Rectal smooth muscle tissue (tissue), 1 donor: ENCODE measurements around the gene ST6GALNAC6.

ENCODE experiments used
- H3K27ac ChIP-seq: one replicate; pipeline ENCODE4 v1.7.0; 2013; ENCODE audit warnings: low read depth, low read length, inconsistent platforms
- H3K27me3 ChIP-seq: one replicate; pipeline ENCODE4 v1.7.0; 2013; ENCODE audit warnings: low read length; ENCODE audit not compliant: control insufficient read depth, insufficient read depth
- H3K36me3 ChIP-seq: one replicate; pipeline ENCODE4 v1.7.0; 2013; ENCODE audit warnings: low read length; ENCODE audit not compliant: control insufficient read depth, insufficient read depth
- H3K4me1 ChIP-seq: one replicate; pipeline ENCODE4 v1.7.0; 2013; ENCODE audit warnings: low read length; ENCODE audit not compliant: control insufficient read depth, insufficient read depth
- H3K4me3 ChIP-seq: one replicate; pipeline ENCODE4 v1.7.0; 2013; ENCODE audit warnings: low read length
- H3K9ac ChIP-seq: one replicate; pipeline ENCODE4 v1.7.0; 2013; ENCODE audit warnings: low read length

Gene ST6GALNAC6

DNA sequence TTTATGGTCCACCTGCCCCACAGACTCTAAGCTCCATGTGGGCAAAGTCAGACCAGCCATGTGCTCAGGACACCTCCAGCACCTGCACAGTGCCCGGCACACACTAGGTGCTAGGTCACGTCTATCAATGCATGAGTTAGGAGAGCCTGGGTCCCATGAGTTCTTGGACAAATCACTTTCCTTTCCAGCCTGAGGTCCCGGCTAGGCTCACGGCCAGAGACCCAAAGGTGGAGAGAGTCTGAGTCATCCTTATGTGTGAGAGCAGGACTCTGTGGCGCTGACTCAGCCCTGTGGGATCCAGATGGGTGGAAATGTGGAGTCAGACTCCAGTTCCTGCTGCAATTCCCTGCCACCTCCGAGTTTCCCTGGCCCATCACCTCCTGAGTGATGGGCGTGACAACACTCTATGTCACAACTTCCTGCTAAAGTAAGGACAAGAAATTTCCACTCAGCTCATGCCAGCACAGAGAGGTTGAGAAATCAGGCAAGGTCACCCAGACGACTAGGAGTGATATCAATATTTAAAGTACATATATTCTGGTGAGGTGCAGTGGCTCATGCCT lies 19.9 kb upstream of the ST6GALNAC6 start:
- Histone ChIP-seq H3K36me3 (no peaks in the 10 kb centered on the region), H3K27ac (no peak overlapping the region), H3K4me3 (no peak overlapping the region), H3K4me1 (peaks cover 13% of the 10 kb centered on the region), H3K9ac (no peak overlapping the region), H3K27me3 (peaks cover 6% of the 10 kb centered on the region)

DNA sequence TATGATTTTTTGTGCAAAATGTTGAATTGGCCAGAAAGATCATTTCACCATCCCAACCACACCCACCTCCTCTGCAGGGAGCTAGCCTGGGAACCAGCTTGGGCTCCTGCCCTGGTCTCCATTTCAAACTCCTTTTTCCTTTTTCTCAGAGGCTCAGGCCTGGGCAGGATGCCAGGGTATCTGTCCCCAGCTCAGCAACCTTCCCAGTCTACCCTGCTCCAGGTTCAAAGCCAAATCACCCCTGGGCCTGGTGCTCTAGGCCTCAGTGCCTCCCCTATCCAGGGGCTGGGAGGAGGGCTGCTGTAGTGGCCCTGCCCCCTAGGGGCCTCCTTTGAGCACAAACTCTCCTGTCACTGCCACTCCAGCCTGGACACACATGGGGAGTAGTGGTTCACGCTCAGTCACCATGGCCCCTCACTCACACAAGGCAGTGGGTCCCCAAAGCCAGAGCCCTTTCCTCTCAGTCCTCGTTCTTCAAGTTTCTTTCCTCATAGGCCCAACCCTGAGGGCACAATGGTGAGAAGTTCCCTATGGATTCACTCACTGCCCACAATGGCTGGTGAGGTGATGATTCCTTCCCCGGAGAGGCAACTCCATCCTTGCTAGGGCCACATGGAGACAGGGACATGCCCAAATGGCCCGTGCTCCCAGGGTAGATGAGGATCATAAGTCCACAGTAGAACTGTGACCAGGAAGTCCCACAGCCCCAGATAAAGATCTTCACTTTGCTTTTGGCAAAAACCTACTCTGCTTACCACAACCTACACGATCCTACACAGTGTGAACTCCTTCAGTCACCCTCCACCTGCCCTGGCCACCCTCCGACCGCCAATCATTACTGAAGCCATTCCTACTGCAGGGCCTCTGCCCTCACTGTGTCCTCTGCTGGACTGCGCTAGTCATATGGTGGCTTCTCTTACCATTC lies 19.0 kb upstream of the ST6GALNAC6 start:
- no peaks in the 10 kb centered on the region for H3K36me3 ChIP-seq
- no peak overlapping the region for H3K27ac ChIP-seq
- H3K4me3 ChIP-seq = no peak overlapping the region
- peaks cover 13% of the 10 kb centered on the region for H3K4me1 ChIP-seq
- no peak overlapping the region for H3K9ac ChIP-seq
- peaks cover 6% of the 10 kb centered on the region for H3K27me3 ChIP-seq

DNA sequence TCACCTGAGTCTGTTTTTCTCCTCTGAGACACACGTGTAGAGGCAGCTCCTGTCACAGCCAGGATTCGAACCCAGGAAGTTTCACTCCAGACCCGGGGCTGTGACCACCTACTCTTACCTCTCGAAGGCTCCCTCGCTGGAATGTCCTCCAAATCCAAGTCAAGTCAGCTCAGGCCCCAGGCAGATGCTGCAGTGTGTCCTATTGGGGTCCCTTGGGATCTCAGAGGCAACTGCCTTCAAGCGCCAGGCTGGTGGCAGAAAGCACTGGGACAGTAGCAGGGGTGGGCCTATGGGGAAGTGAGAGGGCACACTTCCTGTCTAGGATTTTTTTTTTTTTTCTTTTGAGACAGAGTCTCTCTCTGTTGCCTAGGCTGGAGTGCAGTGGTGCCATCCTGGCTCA lies 18.2 kb upstream of the ST6GALNAC6 start:
- no peak overlapping the region for H3K4me3 ChIP-seq
- H3K4me1 ChIP-seq = peaks cover 13% of the 10 kb centered on the region
- peak overlapping the region; percentile 71 for H3K27ac ChIP-seq
- H3K27me3 ChIP-seq = peaks cover 4% of the 10 kb centered on the region
- H3K9ac ChIP-seq = no peak overlapping the region
- H3K36me3 ChIP-seq = no peaks in the 10 kb centered on the region

DNA sequence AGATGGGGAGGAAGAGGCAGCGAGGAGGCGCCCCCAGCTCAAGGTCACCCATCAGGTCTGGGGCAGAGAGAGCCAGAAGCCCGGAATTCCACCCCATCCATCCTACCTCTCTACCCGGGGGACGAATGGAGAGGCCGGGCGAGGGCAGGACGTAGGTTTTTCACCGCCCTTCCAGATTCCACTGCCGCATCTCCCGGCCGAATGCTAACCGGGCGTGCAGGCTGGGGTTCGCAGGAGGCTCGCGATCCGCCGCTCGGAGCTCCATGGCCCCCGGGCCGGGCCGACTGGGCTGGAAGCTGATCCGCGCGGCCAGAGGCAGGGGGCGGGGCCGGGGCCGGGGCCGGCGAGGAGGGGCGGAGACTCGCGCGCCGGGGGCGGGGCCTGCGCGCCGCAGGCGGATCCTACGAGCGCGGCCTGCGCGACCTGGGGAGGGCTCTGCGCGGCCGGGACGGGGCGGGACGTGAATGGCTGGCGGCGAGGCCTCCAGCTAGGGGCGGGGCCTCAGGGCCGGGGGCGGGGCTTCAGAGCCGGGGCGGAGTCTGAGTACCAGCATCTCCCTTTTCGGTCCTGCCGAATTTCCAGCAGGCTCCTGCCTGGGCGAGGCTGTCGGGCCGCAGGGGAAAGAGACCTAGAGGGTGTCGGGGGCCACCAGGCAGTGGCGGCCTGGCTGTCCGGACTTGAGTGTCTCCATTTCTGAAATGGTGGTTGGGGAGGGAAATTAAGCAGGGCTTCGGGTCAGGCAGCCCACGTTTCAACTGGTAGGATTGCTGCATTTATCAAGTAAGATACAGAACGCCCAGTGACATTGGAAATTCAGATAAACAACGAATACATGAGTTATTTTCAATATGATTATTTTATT lies 17.5 kb upstream of the ST6GALNAC6 start, which contains the start of gene ST6GALNAC4:
TSS of gene ST6GALNAC4 (minus strand) at position 322 of the 862 bp plus-strand sequence. CDS start 622 bp downstream, outside the sequence.
- H3K36me3 ChIP-seq = peaks cover 4% of the 10 kb centered on the region
- peak within 1 kb of the TSS; percentile 43 for H3K9ac ChIP-seq
- H3K27ac ChIP-seq = peak within 1 kb of the TSS; percentile 71
- peak within 1 kb of the TSS; percentile 85 for H3K4me3 ChIP-seq
- H3K27me3 ChIP-seq = peaks cover 2% of the 10 kb centered on the region
- H3K4me1 ChIP-seq = peaks cover 13% of the 10 kb centered on the region

DNA sequence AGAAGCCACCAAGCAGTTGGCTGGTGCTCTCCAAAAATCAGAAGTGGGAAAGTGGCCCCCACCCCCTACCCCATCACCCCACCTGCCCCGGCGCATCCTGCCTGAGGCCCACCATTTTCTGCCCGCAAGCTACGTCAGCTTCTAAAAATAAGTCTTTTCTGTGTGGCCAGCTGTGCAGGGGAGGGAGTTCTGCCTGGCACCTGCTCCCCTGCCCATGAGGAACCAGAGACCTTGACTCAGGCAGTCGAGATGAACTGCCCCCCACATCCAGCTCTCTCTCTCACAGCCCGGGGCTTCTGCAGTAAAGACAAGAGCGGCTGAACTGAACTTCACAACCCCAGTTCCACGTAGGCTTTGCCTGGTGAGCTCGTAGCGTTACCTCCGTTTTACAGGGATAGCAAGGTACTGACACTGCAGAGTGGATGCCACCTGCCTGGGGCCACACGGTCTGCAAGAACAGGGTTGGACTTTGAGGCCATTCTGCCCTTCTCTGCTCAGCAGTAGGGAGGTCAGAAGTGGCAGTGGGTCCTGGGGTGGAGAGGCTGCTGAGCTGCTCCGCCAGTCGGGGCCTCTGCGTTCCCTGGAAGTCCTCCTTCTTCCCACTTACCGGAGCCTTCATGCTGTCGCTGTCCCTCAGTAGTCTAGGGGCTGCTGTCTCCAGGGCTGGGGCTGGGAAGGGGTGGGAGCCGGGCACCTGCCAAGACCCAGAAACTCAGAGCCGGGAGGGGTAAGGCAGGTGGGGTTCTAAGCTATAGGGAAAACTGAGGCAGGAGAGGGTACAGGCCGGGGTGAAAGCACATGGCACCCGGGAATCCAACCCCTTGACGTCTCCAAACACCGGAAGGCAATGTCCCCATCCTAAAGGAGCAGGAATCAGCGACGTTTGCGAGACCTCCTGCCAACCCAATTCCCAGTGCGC lies 16.7 kb upstream of the ST6GALNAC6 start:
- H3K4me1 ChIP-seq = peaks cover 13% of the 10 kb centered on the region

DNA sequence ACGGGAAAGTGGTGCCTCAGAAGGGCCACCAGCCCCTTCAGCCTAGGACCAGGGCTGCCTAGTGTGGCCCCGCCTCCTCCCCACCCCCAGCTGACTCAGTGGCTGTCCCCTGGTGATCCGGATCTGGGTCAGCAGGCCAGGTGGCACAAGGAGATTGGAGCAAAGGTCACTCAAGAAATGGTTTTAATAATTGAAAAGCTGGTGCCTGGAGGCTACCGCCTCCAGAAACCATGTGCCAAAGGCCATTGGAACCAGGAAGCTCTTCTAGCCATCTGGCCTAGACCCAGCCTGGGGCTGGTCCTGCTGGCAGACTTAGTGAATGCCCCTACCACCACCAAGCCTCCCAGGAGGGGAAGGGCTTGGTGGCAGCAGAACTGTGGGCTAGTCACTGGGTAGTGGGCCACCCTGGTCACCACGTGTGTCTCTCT lies 15.9 kb upstream of the ST6GALNAC6 start:
- Histone ChIP-seq H3K4me1 (peaks cover 13% of the 10 kb centered on the region), H3K27ac (no peak overlapping the region), H3K4me3 (no peak overlapping the region), H3K9ac (no peak overlapping the region), H3K36me3 (peaks cover 9% of the 10 kb centered on the region), H3K27me3 (no peaks in the 10 kb centered on the region)

More for the DNA sequence above, 16.7 kb upstream of the ST6GALNAC6 start:
- peaks cover 6% of the 10 kb centered on the region for H3K36me3 ChIP-seq
- H3K27ac ChIP-seq = no peak overlapping the region
- H3K27me3 ChIP-seq = no peaks in the 10 kb centered on the region
- peak overlapping the region; percentile 85 for H3K4me3 ChIP-seq
- H3K9ac ChIP-seq = peak overlapping the region; percentile 43

DNA sequence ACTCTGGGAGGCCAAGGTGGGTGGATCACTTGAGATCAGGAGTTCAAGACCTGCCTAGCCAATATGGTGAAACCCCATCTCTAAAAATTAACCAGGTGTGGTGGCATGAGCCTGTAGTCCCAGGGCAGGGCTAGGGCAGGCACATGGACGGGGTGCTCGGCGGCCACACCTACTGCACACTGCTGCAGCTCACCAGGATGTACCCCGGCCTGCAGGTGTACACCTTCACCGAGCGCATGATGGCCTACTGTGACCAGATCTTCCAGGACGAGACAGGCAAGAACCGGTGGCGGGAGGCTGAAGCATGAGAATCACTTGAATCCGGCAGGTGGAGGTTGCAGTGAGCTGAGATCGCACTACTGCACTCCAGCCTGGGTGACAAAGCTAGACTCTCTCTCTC lies 14.3 kb upstream of the ST6GALNAC6 start:
- no peak overlapping the region for H3K9ac ChIP-seq
- H3K4me3 ChIP-seq = no peak overlapping the region
- H3K4me1 ChIP-seq = peaks cover 13% of the 10 kb centered on the region
- H3K36me3 ChIP-seq = peaks cover 9% of the 10 kb centered on the region
- H3K27me3 ChIP-seq = no peaks in the 10 kb centered on the region
- H3K27ac ChIP-seq = no peak overlapping the region

DNA sequence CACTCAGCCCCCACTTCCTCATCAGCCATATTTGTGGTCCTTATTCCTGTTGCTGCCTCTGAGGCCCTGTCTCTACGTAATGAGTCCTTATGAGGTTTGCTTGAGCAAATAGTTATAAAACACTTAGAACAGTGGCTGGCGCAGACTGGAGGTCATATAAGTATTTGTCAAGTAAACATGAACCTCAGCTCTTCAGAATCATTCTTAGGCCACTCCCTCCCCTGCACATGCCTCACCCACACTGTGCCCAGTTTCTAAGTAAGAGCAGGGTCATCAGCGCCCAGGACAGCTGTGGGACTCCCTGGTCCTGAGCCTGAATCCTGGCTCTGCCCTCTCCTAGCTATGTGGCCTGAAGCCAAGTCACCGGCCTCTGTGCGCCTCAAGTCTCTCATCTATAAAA lies 13.5 kb upstream of the ST6GALNAC6 start:
- Histone ChIP-seq H3K4me3 (no peak overlapping the region), H3K9ac (no peak overlapping the region), H3K4me1 (peaks cover 9% of the 10 kb centered on the region), H3K27ac (no peak overlapping the region), H3K27me3 (no peaks in the 10 kb centered on the region), H3K36me3 (peaks cover 9% of the 10 kb centered on the region)

DNA sequence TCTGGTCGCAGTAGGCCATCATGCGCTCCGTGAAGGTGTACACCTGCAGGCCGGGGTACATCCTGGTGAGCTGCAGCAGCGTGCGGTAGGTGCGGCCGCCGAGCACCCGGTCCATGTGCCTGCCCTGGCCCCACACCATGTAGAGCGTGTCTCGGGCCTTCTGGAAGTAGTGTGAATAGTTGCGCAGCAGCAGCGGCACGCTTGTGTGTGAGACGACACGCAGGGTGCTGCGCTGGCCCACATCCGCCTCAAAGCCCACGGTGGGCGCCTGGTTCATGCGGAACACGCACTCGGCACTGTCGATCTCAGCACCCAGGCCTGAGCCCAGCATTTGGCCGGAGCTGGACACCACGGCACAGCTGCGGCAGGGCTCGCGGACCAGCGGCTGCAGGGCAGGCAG lies 12.9 kb upstream of the ST6GALNAC6 start:
- H3K27me3 ChIP-seq = no peaks in the 10 kb centered on the region
- H3K9ac ChIP-seq = no peak overlapping the region
- H3K4me1 ChIP-seq = peaks cover 5% of the 10 kb centered on the region
- no peak overlapping the region for H3K4me3 ChIP-seq
- H3K27ac ChIP-seq = no peak overlapping the region
- peaks cover 9% of the 10 kb centered on the region for H3K36me3 ChIP-seq

DNA sequence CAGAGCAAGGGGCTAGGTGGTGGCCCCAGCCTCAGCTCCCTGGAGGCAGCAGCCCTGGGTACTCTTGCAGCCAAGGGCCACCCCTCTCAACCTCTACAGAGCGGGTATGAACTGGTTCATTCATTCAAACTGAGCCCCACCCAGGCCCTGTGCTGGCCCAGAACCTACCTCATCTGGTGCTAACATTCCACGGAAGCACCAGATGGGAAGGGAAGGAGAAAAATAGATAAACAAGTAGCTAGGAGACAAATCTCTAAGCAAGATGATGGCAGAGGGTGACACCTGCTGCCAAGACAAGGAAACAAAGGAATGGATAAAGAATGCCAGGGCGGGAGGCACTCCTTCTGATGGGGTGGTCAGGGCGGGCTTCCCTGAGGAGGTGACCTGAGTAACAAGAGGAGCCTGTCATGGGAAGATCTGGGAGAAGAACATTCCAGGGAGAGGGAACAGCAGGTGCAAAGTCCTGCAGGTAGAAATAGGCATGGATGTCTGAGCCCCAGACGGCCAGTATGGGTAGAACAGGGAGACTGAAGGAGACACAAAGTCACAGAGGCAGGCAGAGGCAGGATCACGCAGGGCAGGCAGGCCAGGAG lies 11.3 kb upstream of the ST6GALNAC6 start:
- no peaks in the 10 kb centered on the region for H3K4me1 ChIP-seq
- no peak overlapping the region for H3K27ac ChIP-seq
- no peak overlapping the region for H3K9ac ChIP-seq
- no peaks in the 10 kb centered on the region for H3K27me3 ChIP-seq
- peaks cover 9% of the 10 kb centered on the region for H3K36me3 ChIP-seq
- H3K4me3 ChIP-seq = no peak overlapping the region

DNA sequence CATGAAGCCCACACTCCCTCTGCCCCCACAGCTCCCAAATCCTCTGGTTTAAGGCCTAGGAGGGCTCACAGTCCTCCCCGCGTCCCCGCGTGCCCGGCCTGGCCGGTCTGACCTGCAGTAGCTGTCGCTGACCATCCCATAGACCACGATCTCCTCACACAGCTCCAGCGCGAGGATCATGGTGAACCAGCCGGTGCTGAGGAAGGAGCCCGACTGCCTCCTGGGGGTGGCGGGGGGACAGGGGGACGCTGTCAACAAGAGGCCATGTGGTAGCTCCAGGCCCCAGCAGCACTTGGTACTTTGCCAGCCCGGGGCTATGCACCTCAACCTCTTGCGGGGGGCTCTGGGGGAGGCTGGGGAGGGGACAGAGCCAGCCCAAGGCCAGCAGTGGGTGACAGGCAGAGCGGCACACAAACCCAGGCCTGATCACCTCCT lies 10.5 kb upstream of the ST6GALNAC6 start:
- peaks cover 9% of the 10 kb centered on the region for H3K36me3 ChIP-seq
- no peak overlapping the region for H3K4me3 ChIP-seq
- H3K27ac ChIP-seq = no peak overlapping the region
- no peak overlapping the region for H3K9ac ChIP-seq
- no peaks in the 10 kb centered on the region for H3K27me3 ChIP-seq
- H3K4me1 ChIP-seq = no peaks in the 10 kb centered on the region
